HG03139 (cell line): ENCODE results near the gene SH3BGR.

Source experiments
- ATAC-seq: cut with Tn5 transposase; IDR thresholded peaks from one replicate; pipeline ENCODE4 v1.9.1; 2021; ENCODE audit not compliant: unreplicated experiment

Gene SH3BGR

DNA sequence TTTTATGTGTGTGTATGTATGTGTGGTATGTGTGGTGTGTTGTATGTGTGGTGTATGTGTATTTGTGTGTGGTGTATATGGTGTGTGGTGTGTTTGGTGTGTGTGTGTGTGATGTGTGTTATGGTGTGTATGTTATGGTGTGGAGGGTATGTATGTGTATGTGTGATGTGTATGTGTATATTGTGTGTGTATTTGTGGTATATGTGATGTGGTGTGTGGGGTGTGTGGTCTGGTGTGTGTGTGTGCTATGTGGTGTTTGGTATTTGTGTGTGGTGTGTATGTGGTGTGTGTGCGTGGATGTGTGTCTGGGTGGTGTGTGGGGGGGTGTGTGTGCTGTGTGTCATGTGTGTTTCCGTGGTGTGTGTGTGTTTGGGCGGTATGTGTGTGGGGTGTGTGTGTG lies 59.3 kb downstream of the SH3BGR start:
- ATAC-seq: no peak

- ATAC-seq: no peak
These were observed 62.0 kb downstream of the SH3BGR start for GRCh38 chr21:39513735-39514134.

- ATAC-seq: no peak
These were observed 64.1 kb downstream of the SH3BGR start for GRCh38 chr21:39515684-39516472.

DNA sequence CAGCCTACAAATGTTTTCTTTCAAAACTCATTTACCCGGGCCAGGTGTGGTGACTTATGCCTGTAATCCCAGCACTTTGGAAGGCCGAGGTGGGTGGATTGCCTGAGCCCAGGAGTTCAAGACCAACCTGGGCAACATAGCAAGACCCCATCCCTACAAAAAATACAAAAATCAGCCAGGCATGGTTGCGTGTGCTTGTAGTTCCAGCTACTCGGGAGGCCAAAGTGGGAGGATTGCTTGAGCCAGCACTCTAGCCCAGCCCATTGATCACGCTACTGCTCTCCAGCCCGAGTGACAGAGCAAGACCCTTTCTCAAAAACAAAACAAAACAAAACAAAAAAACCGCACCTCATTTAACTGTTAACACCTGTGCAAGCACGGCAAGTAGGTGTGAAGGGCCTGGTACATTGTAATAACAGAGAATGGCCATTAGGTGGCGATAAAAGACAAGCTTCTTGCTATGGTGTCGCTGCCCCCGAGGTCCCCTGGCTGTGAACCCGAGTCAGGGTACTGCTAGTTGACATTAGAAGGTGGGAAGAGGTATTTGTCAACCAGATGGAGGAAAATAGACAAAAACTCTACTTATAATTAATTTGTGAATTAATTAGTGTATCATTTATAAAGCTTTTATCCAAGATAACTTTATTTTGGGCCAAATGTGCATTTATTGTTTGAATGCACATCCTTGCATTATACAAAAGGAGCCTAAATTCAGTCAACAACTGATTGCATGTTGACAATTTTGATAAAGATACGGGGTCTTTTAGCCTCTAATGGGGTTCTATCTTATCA lies 66.5 kb downstream of the SH3BGR start:
- ATAC-seq: peak; percentile 70

DNA sequence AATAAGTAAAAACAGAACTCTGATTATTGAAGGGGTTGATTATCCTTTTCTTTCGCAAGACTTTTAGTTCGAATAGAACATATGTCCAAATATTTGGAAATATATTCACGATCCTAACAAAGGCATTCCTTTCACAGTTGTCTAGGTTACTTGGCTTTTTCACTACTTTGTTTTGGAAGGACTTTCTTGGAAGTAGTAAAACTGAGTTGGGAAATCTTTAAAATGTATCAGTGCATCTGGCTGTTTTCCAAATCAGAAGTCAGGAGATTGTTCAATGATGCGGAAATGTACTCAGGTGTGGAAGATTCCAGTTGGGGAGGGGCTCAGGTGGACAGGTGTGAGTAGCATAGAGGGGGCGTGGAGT lies 67.1 kb downstream of the SH3BGR start:
- ATAC-seq: no peak

DNA sequence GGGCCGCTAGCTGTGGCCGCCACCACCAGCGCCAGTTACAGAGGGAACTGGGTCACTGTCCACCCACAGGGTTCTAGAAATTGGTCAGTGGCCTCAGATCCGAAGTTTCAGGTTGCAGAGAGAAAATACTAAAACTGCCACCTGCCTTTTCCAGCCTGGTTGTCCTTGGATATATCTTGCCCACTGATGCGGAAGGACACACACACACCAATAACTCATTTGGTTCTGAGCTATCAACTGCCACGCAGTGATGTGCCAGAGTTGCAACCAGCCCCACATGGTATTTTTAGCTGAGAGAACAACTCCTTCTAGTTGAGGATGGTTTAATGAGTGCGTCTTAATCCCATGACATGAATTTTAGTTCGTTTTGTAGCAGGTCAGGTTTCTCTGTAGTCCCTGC lies 68.1 kb downstream of the SH3BGR start:
- no peak for ATAC-seq

- ATAC-seq: no peak
These were observed 71.6 kb downstream of the SH3BGR start for GRCh38 chr21:39523399-39523798.

GRCh38 chr21:39523915-39524314 lies 72.1 kb downstream of the SH3BGR start:
- ATAC-seq: no peak

DNA sequence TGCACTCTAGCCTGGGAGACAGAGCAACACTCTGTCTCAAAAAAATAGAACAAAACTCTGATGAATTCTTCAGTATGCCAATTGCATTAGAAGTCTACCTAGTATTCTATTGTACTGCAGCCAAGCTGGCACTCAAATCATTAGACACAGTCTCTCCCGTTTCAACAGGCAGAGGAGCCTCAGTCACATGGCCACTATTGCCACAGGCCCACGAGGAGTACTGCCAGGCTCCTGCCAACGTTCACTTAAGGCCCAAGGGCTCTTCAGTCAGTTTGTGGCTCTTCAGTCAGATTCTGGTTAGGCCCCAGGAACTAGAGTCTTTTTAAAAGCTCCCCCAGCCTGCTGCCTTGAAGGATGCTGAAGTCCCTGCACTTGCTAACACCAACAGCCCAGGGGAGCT lies 73.4 kb downstream of the SH3BGR start:
- no peak for ATAC-seq

DNA sequence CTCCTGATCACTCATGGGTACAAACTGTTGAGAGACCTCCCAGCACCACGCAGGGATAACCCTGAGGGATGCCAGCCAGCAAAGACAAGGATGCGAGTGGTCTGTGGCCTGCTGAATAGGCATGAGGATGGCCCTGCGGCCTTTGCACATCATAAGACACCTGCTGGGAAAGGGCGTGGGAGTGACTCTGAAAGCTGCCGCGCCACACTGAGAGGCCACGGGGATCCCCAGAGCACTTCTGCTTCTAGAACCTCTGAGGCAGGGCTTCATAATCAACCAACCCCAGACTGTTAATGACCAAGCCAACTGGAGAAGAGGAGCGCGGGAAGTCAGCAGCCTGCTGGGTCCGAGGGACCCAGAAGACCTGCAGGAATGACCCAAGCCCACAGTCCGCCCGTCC lies 73.8 kb downstream of the SH3BGR start:
- ATAC-seq: no peak

DNA sequence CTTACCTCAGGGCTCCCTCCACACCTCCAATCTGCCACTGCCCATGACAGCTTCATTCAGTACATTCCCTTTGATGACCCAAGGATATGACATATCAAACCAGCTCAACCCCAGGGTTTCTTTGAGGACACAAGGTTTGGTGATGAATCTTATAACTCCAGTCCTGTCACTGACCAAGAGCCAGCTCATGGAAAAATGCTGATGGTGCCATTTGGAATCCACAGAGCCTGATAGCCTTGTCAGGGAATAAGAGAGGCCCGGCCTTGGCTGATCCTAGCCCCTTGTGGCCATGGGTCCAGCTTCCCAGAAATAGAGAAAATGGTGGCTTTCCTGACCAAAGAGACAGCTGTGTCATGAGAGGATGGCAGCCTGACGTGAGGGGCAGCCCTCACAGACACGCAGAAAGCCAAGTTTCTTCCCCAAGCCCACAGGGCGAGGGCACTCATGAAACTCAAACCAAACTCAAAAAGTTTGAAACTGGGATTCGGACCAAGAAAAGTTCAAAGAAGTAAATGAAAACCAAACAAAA lies 75.4 kb downstream of the SH3BGR start:
- no peak for ATAC-seq

- ATAC-seq: no peak
These were observed 76.1 kb downstream of the SH3BGR start for GRCh38 chr21:39527664-39528381.

DNA sequence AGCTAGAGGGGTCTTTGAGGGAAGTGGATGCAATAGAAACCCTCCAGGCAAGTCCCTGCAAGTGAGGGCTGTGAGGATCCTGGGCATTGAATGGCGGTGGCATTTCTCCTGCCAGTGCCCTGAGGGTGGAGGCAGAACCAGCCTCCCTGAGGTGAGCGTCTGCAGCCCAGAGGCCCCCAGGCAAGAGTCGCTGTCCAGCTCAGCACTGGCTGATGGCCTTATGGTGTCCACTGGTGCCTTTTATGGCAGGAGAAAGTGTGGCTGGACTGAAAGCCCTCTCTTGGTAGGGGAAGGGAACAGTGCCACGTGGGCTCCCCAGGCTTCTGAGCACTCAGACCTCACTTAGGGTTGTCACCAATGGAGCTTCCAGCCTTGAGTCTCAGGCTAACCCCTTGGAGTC lies 77.3 kb downstream of the SH3BGR start:
- ATAC-seq: no peak

- ATAC-seq: no peak
These were observed 79.3 kb downstream of the SH3BGR start for GRCh38 chr21:39531064-39531463.

DNA sequence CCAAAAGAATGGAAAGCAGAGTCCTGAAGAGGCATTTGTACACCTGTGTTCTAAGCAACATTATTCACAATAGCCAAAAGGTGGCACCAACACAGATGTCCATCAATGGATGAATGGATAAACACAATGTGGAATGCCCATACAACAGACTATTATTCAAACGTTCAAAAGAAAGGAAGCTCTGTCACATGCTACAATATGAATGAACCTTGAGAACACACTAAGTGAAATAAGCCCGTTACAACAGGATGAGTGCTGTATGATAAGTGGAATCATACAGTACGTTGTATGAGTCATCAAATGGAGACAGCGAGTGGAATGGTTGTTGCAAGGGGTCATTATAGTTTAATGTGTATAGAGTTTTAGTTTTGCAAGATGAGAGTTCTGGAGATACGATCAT lies 80.1 kb downstream of the SH3BGR start:
- ATAC-seq: no peak

DNA sequence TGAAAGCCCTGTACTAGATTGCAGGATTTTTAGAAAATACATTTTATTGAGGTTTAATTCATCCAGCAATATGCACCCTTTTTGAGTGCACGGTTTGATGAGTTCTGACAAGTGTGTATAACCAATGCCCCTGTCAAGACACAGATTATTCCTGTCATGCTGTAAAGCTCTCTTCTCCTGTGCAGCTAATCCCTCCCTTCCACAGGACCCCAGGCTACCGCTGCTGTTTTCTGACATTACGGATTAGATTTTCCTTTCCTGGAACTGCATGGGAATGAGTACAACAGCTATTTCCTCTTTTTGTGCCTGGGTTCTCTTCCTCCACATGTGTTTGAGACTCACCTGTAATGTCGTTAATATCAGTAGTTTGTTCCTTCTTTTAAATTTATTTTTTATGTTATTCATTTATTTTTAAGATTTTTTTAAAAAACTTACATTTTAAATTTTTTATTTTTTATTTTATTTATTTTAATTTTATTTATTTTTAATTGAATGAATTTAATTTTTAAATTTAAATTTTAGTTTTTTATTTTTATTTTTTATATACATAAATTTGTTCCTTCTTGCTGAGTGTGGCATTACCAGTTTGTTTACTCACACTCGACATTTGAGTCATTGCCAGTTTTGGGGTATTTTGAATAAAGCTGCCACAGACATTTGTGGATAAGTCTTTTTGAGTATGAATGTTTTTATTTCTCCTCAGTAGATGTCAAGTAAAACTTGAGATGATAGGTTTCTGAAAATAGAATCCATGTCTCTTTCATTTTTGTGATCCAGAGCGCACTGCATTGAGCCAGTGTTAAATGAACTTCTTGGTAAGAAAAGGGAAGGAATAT lies 82.0 kb downstream of the SH3BGR start:
- no peak for ATAC-seq

- ATAC-seq: no peak
These were observed 84.1 kb downstream of the SH3BGR start for GRCh38 chr21:39535646-39536437.

DNA sequence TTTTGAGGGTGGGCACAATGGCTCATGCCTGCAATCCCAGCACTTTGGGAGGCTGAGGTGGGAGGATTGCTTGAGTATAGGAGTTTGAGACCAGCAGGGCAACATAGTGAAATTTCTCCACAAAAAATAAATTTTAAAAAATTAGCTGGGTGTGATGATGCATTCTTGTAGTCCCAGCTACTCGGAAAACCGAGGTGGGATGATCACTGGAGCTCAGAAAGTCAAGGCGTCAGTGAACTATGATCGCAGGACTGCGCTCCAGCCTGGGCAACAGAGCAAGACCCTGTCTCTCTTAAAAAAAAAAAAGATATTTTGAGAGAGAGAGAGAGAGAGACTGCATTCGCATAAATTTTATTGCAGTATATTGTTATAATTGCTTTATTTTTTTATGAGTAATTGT lies 85.1 kb downstream of the SH3BGR start:
- ATAC-seq: no peak

GRCh38 chr21:39537571-39537970 lies 85.8 kb downstream of the SH3BGR start:
- ATAC-seq: no peak

GRCh38 chr21:39538453-39539042 lies 86.8 kb downstream of the SH3BGR start:
- ATAC-seq: no peak
